ENCODE measurements around the gene CLDN14.

Gene CLDN14

DNA sequence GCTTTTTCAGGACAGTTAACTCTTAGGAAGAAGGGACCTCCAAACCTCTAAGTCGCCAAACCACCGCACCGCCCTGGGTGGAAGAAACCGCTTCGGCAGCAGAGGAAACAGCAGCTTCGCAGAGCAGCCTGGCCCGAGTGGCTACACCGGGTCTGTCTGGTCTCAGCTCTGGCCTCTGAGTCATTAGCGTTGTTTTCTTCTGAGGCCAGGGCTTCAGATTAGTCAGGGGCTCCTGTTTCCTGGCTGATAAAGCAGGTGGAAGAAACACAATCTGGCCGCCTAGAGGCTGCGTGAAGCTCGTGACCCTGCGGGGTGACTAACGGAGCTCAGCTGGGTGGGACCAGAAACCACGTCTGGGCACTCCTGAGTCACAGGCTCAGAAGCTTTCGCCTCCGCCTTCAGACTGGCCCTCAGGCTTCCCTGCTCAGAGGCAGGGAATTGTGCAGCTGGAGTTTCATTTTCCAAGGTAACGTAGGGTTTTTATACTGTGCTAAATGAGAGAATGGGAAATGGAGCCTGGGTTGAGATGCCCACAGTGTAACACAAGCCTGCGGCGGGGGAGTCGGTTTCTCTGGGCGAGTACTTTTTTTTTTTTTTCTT lies 49.9 kb downstream of the CLDN14 start:
- DNase-seq = no peak

DNA sequence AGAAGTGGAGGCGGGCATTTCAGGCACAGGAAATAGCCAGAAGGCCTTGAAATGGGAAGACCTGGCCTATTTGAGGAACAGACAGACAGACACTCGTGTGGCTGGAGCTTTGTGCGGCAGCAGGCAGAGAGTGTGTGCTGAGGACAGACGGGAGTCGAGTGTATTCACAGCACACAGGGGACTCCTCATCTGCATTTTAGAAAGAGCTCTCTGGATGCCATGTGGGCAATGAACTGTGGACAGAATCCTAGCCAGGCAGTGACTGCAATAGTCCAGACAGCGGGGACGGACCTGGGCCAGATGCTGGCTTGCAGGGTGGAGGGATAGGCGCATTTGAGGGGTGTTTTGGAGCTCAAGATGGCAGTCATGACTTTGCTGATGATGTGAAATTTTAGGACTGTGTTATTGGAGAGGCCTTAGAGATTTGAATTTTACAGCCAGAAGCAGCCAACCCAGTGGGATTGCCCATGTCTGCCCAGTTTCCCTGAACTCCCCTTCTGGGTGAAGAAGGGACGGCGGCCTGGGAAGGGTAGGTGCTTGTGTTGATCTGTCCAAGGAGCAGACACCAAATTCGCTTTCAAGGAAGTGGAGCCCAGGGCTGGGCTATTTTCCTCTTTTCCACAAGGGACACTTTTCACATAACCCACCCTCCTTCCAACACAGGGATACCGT lies 51.0 kb downstream of the CLDN14 start:
- DNase-seq = no peak

DNA sequence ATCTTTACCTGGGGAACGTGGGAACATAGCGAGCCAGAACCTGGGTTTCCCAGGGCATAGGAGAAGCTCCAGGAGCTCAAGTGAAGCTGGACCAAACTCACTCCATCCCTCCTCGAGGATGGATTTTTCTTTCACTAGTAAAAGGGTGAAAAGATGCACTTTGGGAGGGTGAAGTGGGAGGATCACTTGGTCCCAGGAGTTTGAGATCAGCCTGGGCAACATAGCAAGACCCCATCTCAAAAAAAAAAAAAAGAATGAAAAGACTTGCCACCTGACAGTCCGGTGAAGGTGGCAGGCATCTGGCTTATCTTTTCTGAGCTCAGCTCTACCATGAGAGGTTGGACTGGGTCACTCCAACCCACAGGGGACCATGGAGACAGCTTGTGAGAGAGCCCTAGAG lies 52.4 kb downstream of the CLDN14 start:
- no peak for DNase-seq

DNA sequence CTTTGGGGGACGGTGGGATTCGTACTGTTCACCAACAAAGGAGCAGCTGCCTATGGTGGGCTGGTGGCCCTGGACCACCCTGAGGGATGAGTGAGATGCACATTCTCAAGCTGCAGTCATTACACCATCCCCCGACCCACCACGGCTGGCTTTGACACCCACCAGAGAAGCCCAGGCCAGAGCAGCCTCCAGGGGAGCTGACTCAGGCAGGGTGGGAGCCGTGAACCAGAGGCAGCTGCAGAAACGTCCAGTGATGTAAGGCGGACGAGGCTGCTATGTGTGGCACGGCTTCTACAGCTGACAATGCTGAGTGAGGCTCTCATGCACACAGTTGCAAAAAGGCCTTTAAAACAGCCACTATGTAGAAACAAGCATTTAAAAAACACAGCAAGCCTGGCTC lies 54.6 kb downstream of the CLDN14 start:
- DNase-seq = no peak

DNA sequence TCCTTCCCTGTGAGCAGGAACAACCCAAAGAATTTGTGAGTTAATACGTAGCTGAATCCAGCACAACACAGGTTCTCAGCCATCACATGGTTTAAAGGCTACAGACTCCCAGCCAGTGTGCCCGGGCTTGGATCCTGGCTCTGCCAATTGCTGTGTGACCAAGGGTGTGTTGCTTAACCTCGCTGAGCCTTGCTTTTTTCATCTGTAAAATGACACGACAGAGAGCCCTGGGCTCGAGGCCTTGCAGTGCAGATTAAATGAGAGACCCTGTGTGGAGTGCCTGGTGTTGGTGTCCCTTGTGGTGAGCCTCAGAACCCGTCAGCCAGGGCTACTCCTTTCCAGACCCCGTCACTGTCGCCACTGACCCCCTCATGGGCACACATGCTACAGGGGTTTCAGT lies 55.3 kb downstream of the CLDN14 start:
- no peak for DNase-seq

DNA sequence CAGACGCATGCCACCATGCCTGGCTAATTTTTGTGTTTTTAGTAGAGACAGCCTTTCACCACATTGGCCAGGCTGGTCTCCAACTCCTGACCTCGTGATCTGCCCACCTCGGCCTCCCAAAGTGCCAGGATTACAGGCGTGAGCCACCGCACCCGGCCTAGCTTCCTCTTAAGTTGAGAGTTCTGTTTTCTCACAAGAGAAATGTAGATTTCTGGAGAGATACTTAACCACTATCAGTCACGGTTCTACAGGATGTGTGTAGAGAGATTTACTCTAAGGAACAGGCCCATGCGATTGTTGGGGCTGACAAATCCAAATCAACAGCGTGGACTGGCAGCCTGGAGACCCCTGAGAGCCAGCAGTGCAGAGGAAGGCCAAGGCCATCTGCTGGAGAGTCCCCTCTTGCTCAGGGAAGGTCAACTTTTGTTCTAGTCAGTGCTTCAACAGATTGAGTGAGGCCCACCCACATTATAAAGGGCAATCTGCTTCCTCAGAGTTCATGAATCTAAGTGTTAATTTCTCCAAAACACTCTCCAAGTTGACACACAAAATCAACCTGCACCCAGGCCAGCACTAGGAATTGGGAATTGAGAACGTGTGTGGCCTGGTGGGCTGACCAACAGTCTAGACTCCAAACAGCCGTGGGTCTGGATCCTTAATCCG lies 56.0 kb downstream of the CLDN14 start:
- no peak for DNase-seq

DNA sequence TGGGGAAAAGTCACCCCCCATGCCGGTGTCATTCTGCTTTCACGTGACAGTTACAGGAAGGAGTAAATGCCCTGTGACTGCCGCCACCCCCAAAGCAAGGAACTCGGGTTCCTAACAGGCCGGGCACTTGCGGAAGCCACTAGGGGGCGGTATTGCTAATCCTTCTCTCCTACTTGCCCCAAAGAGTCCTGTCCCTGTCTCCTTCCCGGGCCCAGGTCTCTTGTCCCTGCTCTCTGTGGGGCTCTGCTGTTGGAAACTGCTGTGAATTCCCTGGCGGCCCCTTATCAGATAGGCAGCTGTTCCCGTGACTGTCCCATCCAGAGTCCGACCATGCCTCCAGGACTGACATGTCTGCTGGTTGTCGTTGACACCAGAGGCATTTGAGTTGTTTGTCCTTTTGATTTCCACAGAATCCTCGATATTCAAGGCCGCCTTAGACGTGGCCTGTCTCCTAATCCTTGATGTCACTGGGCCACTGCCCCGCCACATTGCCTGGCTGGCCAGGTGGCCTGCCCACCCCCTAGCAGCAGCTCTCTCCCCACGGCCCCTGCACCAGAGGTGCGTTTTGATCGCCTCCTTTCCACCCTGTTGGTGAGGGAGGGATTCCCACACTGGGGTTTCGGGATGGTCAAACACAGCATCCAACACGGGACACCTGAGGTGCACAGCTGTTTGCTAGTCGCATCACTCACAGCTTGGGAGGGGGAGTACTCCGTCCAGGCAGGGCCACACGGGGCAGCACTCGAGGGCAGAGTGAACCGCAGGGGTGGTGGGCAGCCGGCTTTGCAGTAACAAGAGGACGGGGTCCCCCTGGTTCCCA lies 57.4 kb downstream of the CLDN14 start:
- DNase-seq = peak; percentile 21

DNA sequence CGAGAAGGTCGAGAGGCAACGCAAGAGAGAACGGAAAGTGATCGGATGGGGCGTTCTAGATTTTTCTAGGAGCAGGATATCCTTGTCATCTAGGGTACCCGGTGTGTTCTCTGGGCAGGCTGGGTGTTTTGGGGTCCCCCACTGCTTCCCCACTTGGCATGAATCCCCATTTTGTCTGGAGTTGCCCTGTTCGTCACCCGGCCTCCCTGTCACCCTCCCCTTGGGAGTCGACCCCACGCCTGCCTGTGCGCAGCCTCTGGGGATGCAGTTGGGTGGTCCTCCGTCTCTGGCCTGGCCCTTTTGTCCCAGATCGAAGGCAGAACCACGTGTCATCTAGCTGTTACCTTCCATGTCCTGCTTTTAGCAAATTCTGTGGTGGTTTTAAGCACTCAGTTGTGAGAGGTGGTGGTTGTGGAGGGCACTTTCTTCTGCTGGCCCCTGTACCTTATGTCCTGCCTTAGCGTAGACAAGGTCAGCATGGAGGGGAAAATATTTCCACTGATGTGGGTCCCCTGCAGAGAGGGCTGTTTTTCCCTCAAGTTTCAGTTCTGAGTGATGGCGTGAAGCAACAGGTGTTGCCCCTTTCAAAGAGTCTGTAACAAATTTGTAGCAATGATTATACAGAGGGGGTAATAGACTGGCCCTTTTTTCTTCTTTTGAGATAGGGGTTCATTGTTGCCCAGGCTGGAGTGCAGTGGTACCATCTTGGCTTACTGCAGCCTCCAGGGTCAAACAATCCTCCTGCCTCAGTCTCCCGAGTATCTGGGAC lies 59.2 kb downstream of the CLDN14 start:
- no peak for DNase-seq

DNA sequence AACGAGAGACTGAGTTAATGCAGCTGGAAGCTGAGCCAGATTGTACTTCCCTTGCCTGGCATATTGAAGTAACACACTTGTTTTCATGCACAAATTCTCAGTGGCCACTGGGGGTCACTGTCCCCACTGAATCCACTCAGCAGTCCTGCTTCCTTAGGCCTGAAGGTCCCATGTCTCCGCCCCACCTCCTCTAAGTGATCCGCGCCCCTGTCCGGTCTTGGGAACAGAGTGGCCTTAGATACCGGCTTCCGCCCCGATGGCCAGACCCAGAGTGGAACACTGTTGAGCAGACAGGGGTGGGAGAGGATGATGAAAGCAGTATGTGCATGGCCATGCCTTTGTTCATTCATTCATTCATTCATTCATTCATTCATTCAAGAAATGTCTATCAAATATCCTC lies 59.9 kb downstream of the CLDN14 start:
- DNase-seq = peak; percentile 55

DNA sequence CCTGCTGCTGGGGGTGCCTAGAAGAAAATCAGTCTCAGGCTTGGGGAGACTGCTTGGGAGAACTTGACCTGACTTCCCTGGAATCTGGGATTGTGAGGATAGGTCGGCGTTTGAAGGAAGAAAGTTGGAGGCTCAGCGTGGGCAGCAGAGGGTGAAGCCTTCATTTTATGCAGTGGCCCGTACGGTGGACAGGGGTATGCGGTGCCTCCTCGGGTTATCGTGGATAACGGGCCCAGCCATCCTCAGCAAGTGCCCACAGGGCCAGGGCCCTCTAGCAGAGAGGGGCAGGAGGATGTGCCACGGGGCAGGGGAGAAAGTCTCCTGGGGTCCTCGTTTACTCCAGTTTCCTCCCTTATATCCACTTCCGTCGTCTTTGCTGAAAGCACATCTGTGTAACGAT lies 60.7 kb downstream of the CLDN14 start:
- no peak for DNase-seq

DNA sequence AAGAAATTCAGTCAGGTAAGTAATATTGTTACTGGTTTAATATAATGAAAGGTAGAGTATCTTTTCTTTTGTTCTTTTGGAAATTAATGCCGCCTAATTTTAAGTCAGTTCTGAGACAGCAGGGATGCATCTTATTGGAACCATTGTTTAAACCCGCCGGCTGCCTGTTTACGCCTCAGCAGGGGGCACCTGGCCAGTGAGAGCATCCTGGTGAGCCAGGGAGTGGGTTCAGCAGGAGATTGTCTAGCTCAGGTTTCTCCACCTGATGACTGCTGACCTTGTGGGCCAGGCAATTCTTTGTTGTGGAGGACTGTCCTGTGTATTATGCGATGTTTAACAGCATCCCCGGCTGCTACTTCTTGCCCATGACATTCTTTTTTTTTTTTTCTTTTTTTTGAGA lies 64.5 kb downstream of the CLDN14 start:
- no peak for DNase-seq

DNA sequence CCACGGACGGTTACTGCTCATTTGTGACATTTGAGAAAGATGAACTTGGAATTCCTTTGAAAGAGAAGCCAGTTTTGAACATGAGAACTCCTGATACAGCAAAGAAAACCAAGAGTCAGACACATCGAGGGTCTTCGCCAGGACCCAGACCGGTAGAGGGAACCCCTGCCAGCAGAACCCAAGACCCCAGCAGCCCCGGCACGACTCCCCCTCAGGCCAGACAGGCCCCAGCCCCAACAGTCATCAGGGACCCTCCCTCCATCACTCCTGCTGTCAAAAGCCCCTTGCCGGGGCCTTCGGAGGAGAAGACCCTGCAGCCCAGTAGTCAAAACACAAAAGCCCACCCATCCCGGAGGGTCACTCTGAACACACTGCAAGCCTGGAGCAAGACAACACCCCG lies 67.0 kb downstream of the CLDN14 start:
- DNase-seq = no peak

DNA sequence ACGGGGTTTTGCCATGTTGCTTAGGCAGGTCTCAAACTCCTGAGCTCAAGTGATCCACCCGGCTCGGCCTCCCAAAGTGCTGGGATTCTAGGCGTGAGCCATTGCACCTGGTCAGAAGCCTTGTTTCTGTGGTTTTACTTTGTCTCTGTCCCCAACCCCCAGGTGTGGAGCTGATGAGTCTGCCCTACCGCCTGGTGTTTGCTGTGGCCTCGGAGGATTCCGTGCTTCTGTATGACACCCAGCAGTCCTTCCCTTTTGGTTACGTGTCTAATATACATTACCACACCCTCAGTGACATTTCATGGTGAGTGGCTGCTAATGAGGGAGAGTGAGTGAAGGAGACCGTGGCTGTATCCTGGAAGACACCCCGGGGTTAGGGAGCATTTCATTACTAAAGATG lies 68.6 kb downstream of the CLDN14 start:
- no peak for DNase-seq
